H9 (cell line): Measurements from ENCODE around the gene ZNF76. TPM values are rescaled to one million over a fixed set of nuclear protein-coding genes. Genes with fewer than 3 reads are reported as not detected.

ENCODE experiments used
- DNase-seq: peaks from one replicate; pipeline ENCODE4 v3.0.0-alpha.2; 2017
- H2AFZ ChIP-seq: one replicate; pipeline ENCODE4 v1.6.1; 2013; ENCODE audit warnings: mild to moderate bottlenecking, low read length, control low read depth, moderate library complexity
- H2AK5ac ChIP-seq: 2 replicates; pipeline ENCODE4 v1.6.1; 2013; ENCODE audit warnings: low read length, control low read depth, mixed read lengths; ENCODE audit not compliant: insufficient read length
- H2BK120ac ChIP-seq: one replicate; pipeline ENCODE4 v1.6.1; 2013; ENCODE audit warnings: low read depth, mild to moderate bottlenecking, low read length, control low read depth, inconsistent platforms; ENCODE audit not compliant: poor library complexity, severe bottlenecking
- H2BK12ac ChIP-seq: 2 replicates; pipeline ENCODE4 v1.6.1; 2013; ENCODE audit warnings: low read length, control low read depth, mixed read lengths, low read depth; ENCODE audit not compliant: insufficient read length
- H2BK15ac ChIP-seq: 2 replicates; pipeline ENCODE4 v1.6.1; 2013; ENCODE audit warnings: low read depth, low read length, control low read depth
- H2BK20ac ChIP-seq: one replicate; pipeline ENCODE4 v1.6.1; 2013; ENCODE audit warnings: low read depth, mild to moderate bottlenecking, low read length, control low read depth, inconsistent platforms; ENCODE audit not compliant: poor library complexity, severe bottlenecking
- H2BK5ac ChIP-seq: 2 replicates; pipeline ENCODE4 v1.6.1; 2013; ENCODE audit warnings: low read length, control low read depth, mixed read lengths; ENCODE audit not compliant: insufficient read length
- H3K14ac ChIP-seq: 2 replicates; pipeline ENCODE4 v1.6.1; 2013; ENCODE audit warnings: low read length, control low read depth; ENCODE audit not compliant: insufficient read depth
- H3K18ac ChIP-seq: 2 replicates; pipeline ENCODE4 v1.6.1; 2013; ENCODE audit warnings: low read depth, mild to moderate bottlenecking, mixed read lengths, low read length, control low read depth; ENCODE audit not compliant: insufficient read length
- H3K23ac ChIP-seq: 2 replicates; pipeline ENCODE4 v1.6.1; 2013; ENCODE audit warnings: low read length, control low read depth, mixed read lengths, low read depth; ENCODE audit not compliant: insufficient read length
- H3K23me2 ChIP-seq: 2 replicates; pipeline ENCODE4 v1.6.1; 2013; ENCODE audit warnings: low read depth, mild to moderate bottlenecking, mixed read lengths, low read length, control low read depth; ENCODE audit not compliant: insufficient read length, poor library complexity, severe bottlenecking
- H3K27ac ChIP-seq: 2 replicates; pipeline ENCODE4 v1.5.1; 2013; ENCODE audit warnings: low read length, control low read depth, mixed read lengths, low read depth; ENCODE audit not compliant: insufficient read length
- H3K27me3 ChIP-seq: 2 replicates; pipeline ENCODE4 v1.6.1; 2013; ENCODE audit warnings: low read length, control low read depth, inconsistent platforms; ENCODE audit not compliant: insufficient read depth
- H3K4ac ChIP-seq: 2 replicates; pipeline ENCODE4 v1.6.1; 2013; ENCODE audit warnings: low read depth, mild to moderate bottlenecking, control low read depth, inconsistent platforms, low read length, moderate library complexity
- H3K4me1 ChIP-seq: 2 replicates; pipeline ENCODE4 v1.6.1; 2013; ENCODE audit warnings: low read length, control low read depth, inconsistent platforms; ENCODE audit not compliant: insufficient read depth
- H3K4me2 ChIP-seq: 2 replicates; pipeline ENCODE4 v1.6.1; 2013; ENCODE audit warnings: low read length, control low read depth, mixed read lengths; ENCODE audit not compliant: insufficient read length, insufficient read depth
- H3K56ac ChIP-seq: 2 replicates; pipeline ENCODE4 v1.6.1; 2013; ENCODE audit warnings: low read depth, mild to moderate bottlenecking, mixed read lengths, low read length, control low read depth; ENCODE audit not compliant: insufficient read length
- H3K79me1 ChIP-seq: 2 replicates; pipeline ENCODE4 v1.6.1; 2013; ENCODE audit warnings: low read depth, mild to moderate bottlenecking, moderate library complexity, low read length, control low read depth, inconsistent platforms; ENCODE audit not compliant: insufficient read depth, poor library complexity, severe bottlenecking
- H3K79me2 ChIP-seq: 2 replicates; pipeline ENCODE4 v1.6.1; 2013; ENCODE audit warnings: low read length, control low read depth, inconsistent platforms; ENCODE audit not compliant: insufficient read depth
- H3K9ac ChIP-seq: 2 replicates; pipeline ENCODE4 v1.6.1; 2013; ENCODE audit warnings: low read length, control low read depth, mixed read lengths; ENCODE audit not compliant: insufficient read length; ENCODE audit errors: extremely low read depth
- H3K9me3 ChIP-seq: one replicate; pipeline ENCODE4 v1.6.1; 2013; ENCODE audit warnings: low read depth, low read length, inconsistent platforms; ENCODE audit not compliant: control insufficient read depth
- H3T11ph ChIP-seq: one replicate; pipeline ENCODE4 v1.6.1; 2013; ENCODE audit warnings: mild to moderate bottlenecking, low read length, control low read depth, inconsistent platforms
- H4K20me1 ChIP-seq: one replicate; pipeline ENCODE4 v1.6.1; 2013; ENCODE audit not compliant: control insufficient read depth, insufficient read length, insufficient read depth
- H4K5ac ChIP-seq: 2 replicates; pipeline ENCODE4 v1.6.1; 2013; ENCODE audit warnings: low read depth, mild to moderate bottlenecking, mixed read lengths, low read length, control low read depth; ENCODE audit not compliant: insufficient read length
- H4K8ac ChIP-seq: replicated peaks from 2 replicates; pipeline ENCODE4 v1.6.1; 2013; ENCODE audit warnings: low read length, control low read depth, mixed read lengths, low read depth; ENCODE audit not compliant: insufficient read length
- H4K91ac ChIP-seq: 2 replicates; pipeline ENCODE4 v1.6.1; 2013; ENCODE audit warnings: low read depth, mild to moderate bottlenecking, moderate library complexity, mixed read lengths, low read length, control low read depth; ENCODE audit not compliant: insufficient read length
- H3K27ac Mint-ChIP-seq, 3 experiments: 2 replicates in 2 of 3; 3 replicates in 1 of 3; pipeline ENCODE4 v1.8.0; 2020 to 2021; ENCODE audit warnings: mixed read lengths in 3 of 3, mild to moderate bottlenecking in 1 of 3, moderate library complexity in 1 of 3
- H3K27me3 Mint-ChIP-seq: 2 replicates; pipeline ENCODE4 v1.8.0; 2021; ENCODE audit warnings: low read depth, mild to moderate bottlenecking, moderate library complexity, mixed read lengths
- H3K36me3 Mint-ChIP-seq, 3 experiments: 2 replicates in 2 of 3; 3 replicates in 1 of 3; pipeline ENCODE4 v1.8.0; 2020 to 2021; ENCODE audit warnings: low read depth in 3 of 3, mixed read lengths in 3 of 3; ENCODE audit not compliant: insufficient read depth in 1 of 3
- H3K4me1 Mint-ChIP-seq, 2 experiments: 2 replicates each; pipeline ENCODE4 v1.8.0; 2020; ENCODE audit warnings: mixed read lengths in 2 of 2
- H3K4me3 Mint-ChIP-seq, 2 experiments: 2 replicates in 1 of 2; 3 replicates in 1 of 2; pipeline ENCODE4 v1.8.0; 2020 to 2021; ENCODE audit warnings: mild to moderate bottlenecking in 2 of 2, mixed read lengths in 2 of 2, moderate library complexity in 1 of 2
- H3K9me3 Mint-ChIP-seq, 2 experiments: 2 replicates in 1 of 2; 3 replicates in 1 of 2; pipeline ENCODE4 v1.8.0; 2020; ENCODE audit warnings: mild to moderate bottlenecking in 2 of 2, mixed read lengths in 2 of 2, moderate library complexity in 1 of 2
- WGBS: extraction: QIAGEN DNeasy Blood & Tissue Kit; methylation state at CpG from one replicate; pipeline ENCODE4 v1.1.7; 2013; ENCODE audit warnings: missing lambda C conversion rate, low lambda C conversion rate, mixed read lengths; ENCODE audit not compliant: insufficient read length; ENCODE audit errors: extremely low coverage; 5-methylcytosine and 5-hydroxymethylcytosine counted together
- total RNA-seq: library from RNA; stranded (reverse); gene quantifications from 2 replicates; pipeline ENCODE4 v1.2.1, GENCODE V29; 2021
- TF ChIP-seq, protein P1 (sequence below): fragments of 200-600 bp; sonication (generic); conservative IDR thresholded peaks from 3 replicates; pipeline ENCODE4 v1.8.0; 2021; ENCODE audit warnings: antibody characterized with exemption, mild to moderate bottlenecking

ZNF76 gene
- total RNA-seq, 1 experiment from 2014 or later, result 21.1 TPM

DNA sequence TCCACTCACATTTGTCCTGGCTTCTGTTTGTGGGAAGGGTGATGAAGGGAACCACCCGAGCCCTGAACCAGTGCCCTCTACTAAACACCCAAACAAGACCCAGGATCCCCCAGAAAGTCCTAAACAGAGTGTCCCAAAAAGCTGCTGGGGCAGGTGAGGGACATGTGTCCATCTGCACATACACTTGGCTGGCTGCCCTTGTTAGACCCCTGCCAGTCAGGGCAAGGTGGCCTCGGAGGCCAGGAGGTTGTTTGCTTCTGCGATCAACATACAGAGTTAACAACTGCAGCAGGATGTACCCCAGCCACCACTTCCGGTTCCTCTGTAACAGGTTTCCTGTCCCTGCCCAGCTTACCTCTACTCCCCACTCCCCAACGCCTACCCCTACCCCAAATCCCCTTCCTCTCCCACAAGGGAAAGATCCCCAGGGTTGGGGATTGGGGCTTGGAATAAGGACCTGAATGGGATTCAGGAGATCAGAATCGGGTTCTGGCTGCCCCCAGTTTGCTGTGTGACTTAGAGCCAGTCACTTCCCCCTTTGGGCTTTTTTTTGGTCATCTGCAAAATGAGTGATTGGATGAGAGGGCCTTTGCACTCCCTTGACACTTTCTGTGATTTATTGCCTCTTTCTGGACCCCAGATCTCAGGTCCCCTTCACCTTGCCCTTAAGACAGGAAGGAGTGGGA is 52.0 kb downstream of the ZNF76 start:
- H3K4me2 ChIP-seq, result no peak overlapping the region
- TF ChIP-seq, protein P1, sequence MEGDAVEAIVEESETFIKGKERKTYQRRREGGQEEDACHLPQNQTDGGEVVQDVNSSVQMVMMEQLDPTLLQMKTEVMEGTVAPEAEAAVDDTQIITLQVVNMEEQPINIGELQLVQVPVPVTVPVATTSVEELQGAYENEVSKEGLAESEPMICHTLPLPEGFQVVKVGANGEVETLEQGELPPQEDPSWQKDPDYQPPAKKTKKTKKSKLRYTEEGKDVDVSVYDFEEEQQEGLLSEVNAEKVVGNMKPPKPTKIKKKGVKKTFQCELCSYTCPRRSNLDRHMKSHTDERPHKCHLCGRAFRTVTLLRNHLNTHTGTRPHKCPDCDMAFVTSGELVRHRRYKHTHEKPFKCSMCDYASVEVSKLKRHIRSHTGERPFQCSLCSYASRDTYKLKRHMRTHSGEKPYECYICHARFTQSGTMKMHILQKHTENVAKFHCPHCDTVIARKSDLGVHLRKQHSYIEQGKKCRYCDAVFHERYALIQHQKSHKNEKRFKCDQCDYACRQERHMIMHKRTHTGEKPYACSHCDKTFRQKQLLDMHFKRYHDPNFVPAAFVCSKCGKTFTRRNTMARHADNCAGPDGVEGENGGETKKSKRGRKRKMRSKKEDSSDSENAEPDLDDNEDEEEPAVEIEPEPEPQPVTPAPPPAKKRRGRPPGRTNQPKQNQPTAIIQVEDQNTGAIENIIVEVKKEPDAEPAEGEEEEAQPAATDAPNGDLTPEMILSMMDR, result no peak
- no peak overlapping the region for H2AFZ ChIP-seq
- no CpG with 5 or more reads among the region's 6 CpGs for WGBS
- Mint-ChIP-seq H3K36me3 (no peaks in the 10 kb centered on the region), H3K4me3 (no peak overlapping the region), H3K9me3 (no peaks in the 10 kb centered on the region; a peak in 1 of 5 replicates), H3K4me1 (peaks cover 6 to 7% of the 10 kb centered on the region in 2 experiments; a peak in 2 of 4 replicates), H3K27me3 (peaks cover 12% of the 10 kb centered on the region), H3K27ac (no peak overlapping the region)
- no peaks in the 10 kb centered on the region for H4K20me1 ChIP-seq
- no peak overlapping the region for H3K56ac ChIP-seq
- H4K8ac ChIP-seq, result no peak overlapping the region
- no peak overlapping the region for H3K27ac ChIP-seq
- H2BK120ac ChIP-seq, result no peak overlapping the region
- no peak overlapping the region for H2BK15ac ChIP-seq
- H2BK12ac ChIP-seq, result no peak overlapping the region
- H4K91ac ChIP-seq, result no peak overlapping the region
- H2BK20ac ChIP-seq, result no peak overlapping the region
- H4K5ac ChIP-seq, result no peak overlapping the region
- no peak overlapping the region for H2BK5ac ChIP-seq
- peak; percentile 22 for DNase-seq
- H3K14ac ChIP-seq, result no peak overlapping the region
- no peaks in the 10 kb centered on the region for H3K27me3 ChIP-seq
- H3K79me2 ChIP-seq, result no peaks in the 10 kb centered on the region
- no peak overlapping the region for H3K9ac ChIP-seq
- no peaks in the 10 kb centered on the region for H3K9me3 ChIP-seq
- H3K79me1 ChIP-seq, result no peaks in the 10 kb centered on the region
- H3T11ph ChIP-seq, result no peak overlapping the region
- no peak overlapping the region for H3K4ac ChIP-seq
- H2AK5ac ChIP-seq, result no peak overlapping the region
- H3K4me1 ChIP-seq, result no peaks in the 10 kb centered on the region
- no peak overlapping the region for H3K23ac ChIP-seq
- H3K23me2 ChIP-seq, result no peaks in the 10 kb centered on the region
- no peak overlapping the region for H3K18ac ChIP-seq
